Non-pigmented ciliary epithelial cell (primary cell): ENCODE results near the gene FAM118B.

Experiments used
- DNase-seq: peaks from one replicate; pipeline ENCODE4 v3.0.0-alpha.2; 2010; ENCODE audit warnings: low read depth

The FAM118B gene

GRCh38 chr11:126311401-126312291 is 100.1 kb downstream of the FAM118B start:
- no peak for DNase-seq
